Panc1 (cell line): ENCODE measurements around the gene TIAM2.

Experiments used
- CTCF ChIP-seq: fragments of 450-650 bp; IDR thresholded peaks from 2 replicates; pipeline ENCODE4 v1.5.1; 2017; ENCODE audit warnings: mild to moderate bottlenecking
- POLR2AphosphoS5 ChIP-seq: IDR thresholded peaks from 2 replicates; pipeline ENCODE4 v1.6.1; 2012; ENCODE audit warnings: mild to moderate bottlenecking, low read depth, low read length, moderate library complexity
- REST ChIP-seq, 2 experiments: IDR thresholded peaks; 2 replicates each; pipeline ENCODE4 v1.6.1; 2011 to 2012; ENCODE audit warnings: low read depth in 2 of 2, control low read depth in 1 of 2, low read length in 1 of 2, mild to moderate bottlenecking in 1 of 2, moderate library complexity in 1 of 2; ENCODE audit not compliant: insufficient read depth in 1 of 2
- SIN3A ChIP-seq: IDR thresholded peaks from 2 replicates; pipeline ENCODE4 v1.6.1; 2012; ENCODE audit warnings: low read depth, mild to moderate bottlenecking, low read length, moderate library complexity, borderline replicate concordance; ENCODE audit not compliant: insufficient read depth
- TCF7L2 ChIP-seq: IDR thresholded peaks from 2 replicates; pipeline ENCODE4 v1.6.1; 2011; ENCODE audit warnings: mild to moderate bottlenecking, low read depth, low read length, inconsistent platforms

- TF ChIP-seq CTCF (no peak), POLR2AphosphoS5 (no peak), REST (IDR thresholded peaks at IDR 0.05; ENCODE audit: insufficient read depth in 1 of 2, low read depth in 2 of 2, low read length in 1 of 2) (no peak), TCF7L2 (no peak), SIN3A (no peak)
Measured at GRCh38 chr6:154969796-154970195, 25.3 kb upstream of the TIAM2 start.
